ENCODE results near the gene FASN.
"Not testable (repeated sequence)": the region's sequence is repeated elsewhere in the genome, so short reads cannot be mapped to it uniquely, and the experiment has no call there.

Gene FASN

DNA sequence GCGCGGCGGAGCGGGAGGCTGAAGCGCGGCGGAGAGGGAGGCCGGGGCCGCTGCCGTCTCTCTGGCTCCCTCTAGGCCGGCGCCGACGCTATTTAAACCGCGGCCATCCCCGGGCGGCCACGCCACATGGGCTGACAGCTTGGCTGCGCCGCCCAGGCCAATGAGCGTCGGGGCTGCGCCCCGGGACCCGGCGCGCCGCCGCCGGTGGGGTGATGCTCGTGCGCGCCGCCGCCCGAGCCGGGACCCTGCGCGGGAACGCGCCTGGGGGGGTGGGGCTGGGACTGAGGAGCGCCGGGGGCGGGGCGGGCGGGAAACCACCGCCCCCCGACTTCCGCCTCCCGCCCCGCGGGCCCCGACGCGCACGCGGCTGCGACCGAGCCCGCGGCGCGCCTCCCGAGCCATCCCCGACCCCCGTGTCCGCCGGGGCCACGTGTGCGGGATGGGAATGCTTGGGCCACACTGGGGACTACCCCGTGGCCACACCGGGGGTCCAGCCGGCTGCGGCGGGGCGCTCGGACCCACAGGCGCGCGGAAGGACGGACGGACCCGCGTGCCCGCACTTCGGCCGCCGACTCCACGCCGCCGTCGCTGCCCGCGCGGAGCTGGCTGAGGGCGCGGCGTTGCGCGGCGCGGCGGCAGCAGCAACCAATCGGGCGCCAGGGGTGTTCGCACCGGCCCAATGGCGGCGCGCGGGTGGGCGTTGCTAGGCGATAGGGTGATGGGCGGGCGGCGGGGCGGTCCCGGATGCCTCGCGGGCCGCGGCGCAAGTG, at the start of gene FASN:
FASN (minus strand) TSS at position 68 of the 770 bp plus-strand sequence. CDS start 1,791 bp downstream, outside the sequence.
- peak; percentile 95 to 97 for DNase-seq

DNA sequence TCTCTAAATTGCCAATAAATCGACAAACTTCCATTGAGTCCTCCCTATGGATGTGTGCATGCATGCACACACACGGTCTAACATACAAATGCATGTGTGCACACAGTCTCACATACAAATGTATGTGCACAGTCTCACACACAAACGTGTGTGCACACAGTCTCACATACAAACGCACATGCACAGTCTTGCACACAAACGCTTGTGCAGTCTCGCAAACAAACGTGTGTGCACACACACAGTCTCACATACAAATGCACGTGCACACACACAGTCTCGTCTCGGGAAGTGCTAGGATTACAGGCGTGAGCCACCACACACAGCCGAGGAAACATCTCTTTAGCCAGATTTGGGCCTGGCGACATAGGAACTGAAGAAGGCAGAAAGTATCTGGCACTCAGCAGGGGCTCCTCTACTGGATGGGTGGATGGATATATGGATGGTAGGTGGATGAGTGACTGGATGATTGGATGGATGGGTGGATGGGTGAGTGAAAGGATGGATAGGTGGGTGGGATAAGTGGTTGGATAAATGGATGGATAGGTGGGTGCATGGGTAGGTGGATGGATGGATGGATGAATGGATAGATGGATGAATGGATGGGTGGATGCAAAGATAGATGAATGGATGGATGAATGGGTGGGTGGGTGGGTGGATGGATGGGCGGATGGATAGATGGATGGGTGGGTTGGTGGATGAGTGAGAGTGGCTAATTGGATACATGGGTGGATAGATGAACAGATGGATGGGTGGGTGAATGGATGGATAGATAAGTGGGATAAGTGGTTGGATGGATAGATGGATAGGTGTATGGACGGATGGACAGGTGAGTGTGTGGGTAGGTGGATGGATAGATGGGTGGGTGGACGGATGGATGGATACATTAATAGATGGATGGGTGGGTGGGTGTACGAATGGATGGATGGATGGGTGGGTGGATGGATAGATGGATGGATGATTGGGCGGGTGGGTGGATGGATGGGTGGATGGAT, 48.9 kb upstream of the FASN start:
- DNase-seq: no peak

DNA sequence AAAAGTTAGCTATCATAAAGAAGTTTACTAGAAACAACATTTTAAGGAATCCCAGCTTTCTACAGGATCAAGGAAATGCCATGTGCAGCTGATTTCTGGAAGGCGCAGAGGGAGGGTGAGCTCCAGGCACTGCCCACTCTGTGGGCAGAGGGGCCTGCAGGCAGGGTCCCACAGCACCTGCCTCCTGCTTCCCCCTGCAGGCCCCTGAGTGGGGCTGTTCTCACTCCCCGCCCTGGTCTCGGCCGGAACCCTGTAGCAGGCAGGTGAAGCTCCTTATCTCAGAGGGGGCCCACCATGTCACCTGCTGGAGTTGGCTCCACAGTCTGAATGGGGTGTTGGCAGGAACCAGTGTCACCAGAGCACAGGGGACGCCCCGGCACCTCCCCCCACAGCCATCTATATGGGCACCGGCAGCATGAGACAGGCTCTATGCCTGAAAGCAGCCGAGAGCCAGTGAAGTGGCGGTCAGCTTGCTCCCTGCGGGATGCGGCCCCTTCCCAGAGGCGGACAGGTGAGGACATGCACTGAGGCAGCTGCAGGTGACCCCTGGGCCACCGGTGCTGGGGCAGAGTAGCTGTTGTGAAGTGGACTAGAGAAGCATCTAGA, 47.6 kb upstream of the FASN start:
- DNase-seq: no peak

DNA sequence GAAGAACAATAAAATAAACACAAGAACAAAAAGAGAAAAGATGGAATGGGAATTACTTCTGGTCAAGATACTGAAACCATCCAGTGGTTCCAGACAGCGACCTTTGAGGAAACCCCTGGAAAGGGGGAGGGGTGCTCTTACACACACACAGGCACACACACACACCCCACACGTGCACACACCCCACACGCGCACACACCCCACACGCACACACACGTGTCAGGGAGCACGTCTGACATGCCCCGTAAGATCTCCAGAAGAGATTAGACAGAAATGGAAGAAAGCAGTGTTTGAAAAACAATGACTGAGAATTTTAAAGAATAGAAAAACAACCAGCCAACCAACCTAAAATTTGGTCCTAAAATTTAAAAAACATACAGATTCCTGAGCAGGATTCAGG, 45.3 kb upstream of the FASN start:
- no peak for DNase-seq

DNA sequence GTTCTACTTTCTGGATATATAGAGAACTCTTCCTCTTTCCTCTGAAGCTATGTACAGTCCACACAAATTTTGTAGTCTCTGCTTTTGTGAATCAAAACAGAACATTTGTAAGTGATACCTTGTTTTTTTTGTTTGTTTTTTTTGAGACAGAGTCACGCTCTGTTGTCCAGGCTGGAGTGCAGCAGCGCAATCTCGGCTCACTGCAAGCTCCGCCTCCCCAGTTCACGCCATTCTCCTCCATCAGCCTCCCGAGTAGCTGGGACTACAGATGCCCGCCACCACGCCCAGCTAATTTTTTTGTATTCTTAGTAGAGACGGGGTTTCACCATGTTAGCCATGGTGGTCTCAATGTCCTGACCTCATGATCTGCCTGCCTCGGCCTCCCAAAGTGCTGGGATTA, 41.9 kb upstream of the FASN start:
- DNase-seq: not testable (repeated sequence)

DNA sequence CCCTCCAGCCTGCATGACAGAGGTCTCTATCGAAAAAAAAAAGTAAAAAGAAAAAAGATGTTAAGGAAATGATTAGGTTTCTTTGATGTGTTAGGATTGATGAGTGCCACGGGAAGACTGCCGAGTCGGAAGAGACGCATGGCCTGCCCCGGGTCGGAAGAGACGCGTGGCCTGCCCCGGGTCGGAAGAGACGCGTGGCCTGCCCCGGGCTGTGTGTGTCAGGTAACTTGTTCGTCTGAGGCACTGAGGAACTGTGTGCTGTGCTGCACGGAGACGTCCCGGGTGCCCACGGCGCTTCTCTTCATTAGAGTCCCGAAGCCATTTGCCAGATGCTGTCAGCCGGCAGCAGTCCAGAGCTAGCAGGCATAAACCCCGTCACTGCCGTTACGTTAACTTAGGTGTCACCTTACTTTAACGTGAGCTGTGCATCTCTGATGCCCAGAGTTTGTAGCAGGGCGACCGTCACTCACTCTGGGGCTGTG, 40.5 kb upstream of the FASN start:
- DNase-seq: no peak

DNA sequence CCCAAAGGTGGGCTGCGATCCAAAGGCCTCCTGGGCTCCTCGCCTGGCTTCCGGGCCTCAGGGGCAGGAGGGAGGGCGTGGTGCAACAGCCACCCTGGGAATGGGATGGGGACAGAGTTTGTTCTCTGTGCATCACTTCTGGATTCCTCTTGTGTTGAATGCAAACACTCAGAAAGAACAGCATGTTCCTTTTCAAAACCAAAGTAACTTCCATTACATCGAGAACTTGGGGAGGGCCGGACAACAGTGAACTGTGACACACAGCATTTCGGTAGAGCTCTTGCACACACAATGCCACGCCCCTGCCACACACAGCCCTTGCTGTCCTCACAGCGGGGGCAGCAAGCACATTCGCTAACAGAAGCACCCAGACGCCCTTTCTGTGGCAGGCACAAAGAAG, 36.1 kb upstream of the FASN start:
- DNase-seq: no peak

DNA sequence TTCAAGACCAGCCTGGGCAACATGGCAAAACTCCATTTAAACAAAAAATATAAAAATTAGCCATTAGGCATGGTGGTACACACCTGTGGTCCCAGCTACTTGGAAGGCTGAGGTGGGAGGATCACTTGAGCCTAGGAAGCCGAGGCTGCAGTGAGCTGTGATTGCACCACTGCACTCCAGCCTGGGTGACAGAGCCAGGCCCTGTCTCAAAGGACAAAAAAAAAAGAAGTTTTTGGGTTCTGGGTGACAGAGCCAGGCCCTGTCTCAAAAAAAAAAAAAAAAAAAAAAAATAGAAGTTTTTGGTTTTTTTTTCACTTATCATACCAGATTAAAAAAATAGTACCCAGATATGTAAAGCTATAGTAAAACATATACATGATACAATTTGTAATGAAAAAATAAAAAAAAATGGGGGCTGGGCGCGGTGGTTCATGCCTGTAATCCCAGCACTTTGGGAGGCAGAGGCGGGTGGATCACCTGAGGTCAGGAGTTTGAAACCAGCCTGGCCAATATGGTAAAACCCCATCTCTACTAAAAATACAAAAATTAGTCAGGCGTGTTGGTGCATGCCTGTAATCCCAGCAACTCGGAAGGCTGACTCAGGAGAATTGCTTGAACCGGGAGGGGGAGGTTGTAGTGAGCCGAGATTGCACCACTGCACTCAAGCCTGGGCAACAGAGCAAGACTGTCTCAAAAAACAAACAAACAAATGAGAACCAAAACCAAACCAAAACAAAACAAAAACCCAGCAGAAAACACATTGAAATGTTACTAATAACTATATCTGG, 35.3 kb upstream of the FASN start:
- not testable (repeated sequence) for DNase-seq

DNA sequence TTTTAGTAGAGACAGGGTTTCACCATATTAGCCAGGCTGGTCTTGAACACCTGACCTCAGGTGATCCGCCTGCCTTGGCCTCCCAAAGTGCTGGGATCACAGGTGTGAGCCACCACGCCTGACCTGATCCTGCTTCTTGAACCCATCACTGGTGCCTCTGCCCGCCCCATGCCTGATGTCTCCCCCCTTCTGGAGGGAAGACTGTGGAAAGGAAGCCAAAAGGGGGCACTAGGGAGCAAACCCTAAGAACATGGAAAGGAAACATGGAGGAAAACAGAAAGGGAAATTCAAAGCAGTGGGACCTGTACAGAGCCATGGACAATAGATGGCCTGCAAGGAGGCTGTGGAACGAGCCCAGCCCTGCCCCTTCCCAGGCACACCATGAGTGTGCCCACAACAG, 31.1 kb upstream of the FASN start:
- no peak for DNase-seq

DNA sequence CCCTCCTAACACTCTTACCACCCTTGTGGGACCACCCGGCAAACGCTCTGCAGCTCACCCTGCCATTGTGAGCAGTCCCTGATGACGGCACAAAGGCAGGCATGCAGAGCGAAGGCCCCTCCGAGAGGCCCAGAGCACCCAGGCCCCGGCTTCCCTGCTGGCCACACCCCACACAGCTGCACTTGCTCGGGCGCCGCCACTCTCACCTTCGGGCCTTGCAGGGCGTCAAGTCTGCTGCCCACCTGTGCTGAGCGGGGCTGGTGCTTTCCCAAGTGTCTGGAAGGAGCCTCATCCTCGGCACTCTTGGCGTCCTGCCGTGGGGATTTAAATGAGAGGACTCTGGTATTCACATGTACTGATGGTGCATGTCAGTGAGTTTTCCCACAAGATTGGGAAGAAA, 30.3 kb upstream of the FASN start:
- DNase-seq: no peak

DNA sequence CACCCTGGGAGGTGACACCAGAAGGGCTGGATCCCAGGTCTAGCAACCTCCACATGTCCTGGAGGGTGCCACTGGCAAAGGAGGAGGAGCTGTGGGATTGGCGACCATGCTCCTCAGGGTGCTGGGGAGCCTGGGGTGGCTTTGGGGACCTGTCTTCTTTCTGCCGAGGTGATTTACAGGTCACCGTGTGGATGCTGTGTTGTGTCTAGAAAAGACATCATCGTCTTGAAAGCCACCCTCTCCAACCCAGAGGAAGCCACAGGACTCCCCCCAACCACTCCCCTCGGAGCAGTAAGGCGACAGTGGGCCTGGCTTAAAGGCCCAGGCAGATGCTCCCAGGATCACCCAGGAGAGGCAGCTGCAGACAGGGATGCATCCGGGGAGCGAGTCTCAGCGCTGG, 29.7 kb upstream of the FASN start:
- no peak for DNase-seq

DNA sequence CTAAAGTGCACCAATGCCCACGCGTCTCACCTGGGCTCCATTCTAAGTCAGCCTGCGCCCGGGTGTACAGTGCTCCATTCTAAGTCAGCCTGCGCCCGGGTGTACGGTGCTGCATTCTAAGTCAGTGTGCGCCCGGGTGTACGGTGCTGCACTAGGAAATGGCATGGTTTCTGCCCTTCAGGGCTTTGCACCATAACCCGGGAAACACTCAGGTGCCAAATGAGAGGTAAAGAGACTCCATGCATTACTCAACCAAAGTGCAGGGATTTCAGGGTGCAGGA, 29.2 kb upstream of the FASN start:
- peak in 1 of 2 experiments; percentile 42 for DNase-seq

DNA sequence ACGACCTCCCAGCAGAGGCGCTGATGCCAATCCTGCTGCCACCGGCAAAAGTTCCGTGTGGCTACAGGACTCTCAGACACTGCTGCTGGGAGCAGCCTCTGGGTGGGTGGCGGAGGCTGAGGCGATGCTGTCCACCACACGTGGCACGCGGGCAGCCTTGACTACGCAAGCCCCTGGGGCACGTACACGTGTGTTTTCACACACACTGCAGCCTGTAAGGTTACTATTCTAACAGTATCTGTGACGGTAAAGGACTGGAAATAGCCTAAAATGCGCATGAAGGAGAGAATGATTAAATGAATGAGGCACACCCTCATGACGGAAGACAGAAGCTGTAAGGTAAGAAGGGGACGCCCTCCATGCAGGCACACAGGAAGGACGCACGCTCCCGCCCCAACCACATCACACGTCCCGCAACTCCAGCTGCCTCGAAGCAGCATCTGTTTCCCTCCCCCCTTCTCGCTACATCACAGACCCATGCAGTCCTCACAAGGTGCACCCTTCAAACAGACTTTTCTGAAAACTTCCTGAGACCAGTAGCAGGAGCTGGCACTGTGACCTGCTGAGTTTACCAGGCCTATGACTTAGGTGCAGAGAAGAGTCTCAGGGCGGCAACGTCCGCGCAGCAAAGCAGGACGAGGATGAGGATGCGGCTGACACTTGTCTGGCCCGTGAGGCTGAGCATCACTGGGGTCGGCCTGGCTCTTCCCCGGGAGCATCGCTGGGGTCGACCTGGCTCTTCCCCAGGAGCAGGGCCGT, 28.7 kb upstream of the FASN start:
- DNase-seq: peak; percentile 70 to 76

DNA sequence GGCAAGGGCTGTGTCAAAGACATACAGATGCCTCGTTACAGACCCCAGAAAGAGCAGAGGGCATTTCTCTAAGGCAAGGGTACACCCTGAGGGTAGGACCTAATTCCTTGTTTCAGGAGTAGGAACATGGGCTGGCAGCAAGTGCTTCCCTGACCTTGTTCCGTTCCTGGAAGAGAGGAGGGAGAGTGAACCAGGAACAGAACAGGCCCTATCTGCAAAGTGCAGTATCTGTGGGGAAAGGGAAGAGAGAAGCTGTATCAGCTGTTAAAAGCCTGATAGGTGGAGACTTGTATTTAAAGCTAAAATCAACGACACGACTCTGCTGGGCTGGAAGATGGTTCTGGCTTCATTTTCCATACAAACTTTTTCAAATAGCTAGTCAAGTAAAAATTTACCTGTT, 26.1 kb upstream of the FASN start:
- no peak for DNase-seq

DNA sequence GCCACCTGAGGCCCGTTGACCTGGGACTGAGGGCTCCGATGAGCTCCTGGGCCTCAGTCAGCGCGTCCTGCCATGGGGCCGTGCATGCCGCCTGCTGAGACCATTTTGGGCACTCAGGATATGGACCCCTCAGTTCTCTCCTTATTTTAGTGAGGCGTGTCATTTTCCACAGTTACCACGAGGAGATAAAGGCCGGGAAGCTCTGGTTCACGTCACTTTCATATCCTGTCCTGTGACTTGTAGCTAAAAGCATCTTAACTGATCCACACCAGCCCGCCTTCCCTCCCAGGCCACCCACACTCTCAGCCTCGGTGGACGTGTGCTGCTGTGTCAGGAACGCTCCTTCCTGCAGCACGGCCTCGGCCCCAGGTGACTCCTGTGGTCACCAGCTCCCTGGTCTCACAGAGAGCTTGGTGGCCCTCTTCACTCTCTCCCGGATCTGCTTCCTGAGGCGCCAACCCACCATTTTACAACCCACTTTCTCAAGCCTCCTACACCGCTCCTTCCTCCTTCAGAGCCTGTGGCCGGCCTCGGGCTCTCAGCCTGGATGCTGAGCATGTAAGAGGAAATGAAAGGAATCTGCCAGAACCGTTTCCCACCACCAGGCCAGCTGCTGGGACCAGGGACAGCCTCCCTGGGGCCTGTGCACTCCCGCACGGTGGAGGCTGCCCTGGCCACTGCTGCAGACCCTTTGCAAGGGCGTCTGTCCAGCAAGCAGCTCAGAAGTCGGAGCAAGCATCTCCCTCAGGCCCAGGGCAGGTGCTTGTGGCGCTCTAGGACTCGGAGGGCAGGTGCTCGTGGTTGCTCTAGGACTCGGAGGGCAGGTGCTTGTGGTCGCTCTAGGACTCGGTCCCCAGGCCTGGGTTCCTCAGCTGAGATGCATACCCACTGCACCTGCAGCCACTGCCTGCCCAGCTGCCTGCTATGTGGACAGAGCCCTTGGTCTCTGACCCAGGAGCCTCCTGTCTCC, 23.9 kb upstream of the FASN start:
- no peak for DNase-seq

DNA sequence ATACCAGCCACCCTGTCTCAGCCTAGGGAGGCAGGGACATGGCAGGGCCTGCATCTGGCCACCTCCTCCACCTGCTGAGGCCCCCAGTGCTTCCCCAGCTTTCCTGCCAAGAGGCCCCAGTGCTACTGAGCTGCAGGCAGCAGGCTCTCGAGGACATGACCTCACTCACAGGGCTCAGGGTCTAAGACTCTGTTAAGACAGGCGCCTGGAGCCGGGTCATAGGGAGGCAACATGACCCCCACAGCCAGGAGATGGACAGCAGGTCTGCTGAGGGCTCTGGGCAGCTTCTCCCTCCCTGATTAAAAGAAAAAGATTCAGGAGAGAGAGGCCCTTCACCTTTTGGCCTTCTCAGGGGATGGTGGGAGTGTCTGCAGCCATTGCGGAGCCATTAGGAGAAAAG, 23.2 kb upstream of the FASN start:
- no peak for DNase-seq

DNA sequence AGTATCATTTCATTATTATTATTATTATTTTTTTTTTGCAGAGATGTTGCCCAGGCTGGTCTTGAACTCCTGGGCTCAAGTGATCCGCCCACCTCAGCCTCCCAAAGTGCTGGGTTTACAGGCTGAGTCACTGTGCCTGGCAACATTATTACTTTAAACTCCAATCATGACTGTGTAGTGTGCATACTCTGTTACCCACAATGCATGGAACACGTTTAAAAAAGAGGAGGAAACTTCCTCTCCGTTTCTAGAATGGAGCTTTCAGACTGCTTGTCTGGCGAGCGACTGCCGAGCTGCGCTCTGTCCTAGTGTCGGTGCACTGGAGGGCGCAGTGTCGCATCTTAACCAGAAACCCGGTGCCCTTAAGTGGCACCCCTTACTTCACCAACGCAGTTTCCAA, 22.1 kb upstream of the FASN start:
- no peak for DNase-seq

DNA sequence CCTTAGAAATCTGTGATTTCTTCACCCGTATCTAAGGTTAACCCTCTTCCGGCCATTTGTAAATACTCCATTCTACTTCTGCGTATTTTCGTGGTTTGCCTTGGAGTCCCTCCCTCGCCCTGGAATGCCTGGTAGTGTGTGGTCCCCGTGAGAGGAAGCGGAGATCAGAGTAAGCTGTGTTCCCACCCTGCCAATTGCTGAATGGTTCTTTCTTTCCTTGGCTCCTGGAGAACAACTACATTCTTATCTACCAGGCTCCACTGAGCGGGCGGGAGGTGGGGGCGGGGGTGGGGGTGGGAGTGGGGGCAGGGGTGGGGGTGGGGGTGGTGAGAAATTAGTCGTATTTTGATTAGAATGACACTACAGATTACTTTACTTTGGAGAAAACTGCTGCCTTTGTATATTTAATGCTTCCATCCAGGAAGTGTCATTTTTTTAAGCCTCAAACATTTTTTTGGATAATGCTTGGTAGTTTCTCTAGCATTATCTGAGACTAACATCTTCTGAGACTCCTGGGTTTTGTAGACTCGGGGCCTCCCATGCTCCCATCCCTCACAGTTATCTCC, 20.9 kb upstream of the FASN start:
- DNase-seq: no peak

DNA sequence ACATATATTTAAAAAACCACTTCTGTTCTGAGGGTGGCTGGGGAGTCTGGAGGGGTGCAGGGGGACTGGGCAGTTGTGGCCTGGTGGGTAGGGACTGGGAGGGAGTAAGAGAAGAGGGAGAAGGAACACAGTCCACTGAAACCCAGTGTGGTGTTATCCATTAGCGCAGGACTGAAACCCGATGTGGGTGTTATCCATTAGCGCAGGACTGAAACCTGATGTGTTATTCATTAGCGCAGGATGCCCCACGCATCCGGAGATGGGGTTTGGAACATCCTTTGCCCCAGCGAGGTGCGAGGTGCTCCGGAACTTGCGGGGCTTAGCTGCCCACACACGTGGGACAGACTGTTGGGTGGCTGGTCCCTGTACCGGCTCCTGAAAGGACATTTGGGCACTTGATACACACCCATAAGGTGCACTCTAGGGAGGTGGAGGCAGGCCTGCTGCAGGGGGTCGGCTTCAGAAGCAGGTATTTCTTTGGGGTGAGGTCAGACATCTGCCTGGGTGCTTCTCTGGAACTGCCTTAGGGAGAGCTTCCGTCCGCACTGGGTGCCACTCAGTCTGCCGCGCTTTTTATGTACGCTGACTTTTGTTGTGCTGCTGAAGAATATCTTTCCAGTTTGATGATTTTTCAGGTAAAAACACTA, 20.3 kb upstream of the FASN start:
- DNase-seq: no peak

All from activated T-cell treated with anti-CD3 and anti-CD28 coated beads, Interleukin-2, amount 50 U/mL, for 48 hours (primary cell).